HG02759 (cell line): Measurements from ENCODE around the gene UGT1A7.
"Not testable (repeated sequence)": the region's sequence is repeated elsewhere in the genome, so short reads cannot be mapped to it uniquely, and the experiment has no call there.

ENCODE experiments used
- ATAC-seq: cut with Tn5 transposase; IDR thresholded peaks from one replicate; pipeline ENCODE4 v1.9.1; 2021; ENCODE audit warnings: mild to moderate bottlenecking, moderate library complexity; ENCODE audit not compliant: unreplicated experiment

The UGT1A7 gene

DNA sequence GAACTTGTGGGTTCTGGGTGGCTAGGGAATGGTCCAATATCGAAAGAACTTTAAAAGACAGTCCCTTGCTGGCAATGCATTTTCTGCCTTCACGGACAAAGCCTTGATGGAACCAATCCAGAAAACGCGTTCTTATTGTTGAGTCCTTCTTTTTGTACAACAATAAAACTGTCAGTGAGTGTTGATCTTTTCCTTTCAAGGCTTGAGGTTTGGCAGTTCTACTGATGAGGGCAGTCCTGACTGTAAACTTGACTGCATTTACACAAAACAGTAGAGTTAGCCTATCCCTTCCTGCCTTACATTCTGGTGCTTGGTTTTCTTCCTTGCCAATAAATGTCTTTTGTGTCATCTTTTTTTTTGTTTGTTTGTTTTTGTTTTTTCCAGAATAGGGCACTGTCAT lies 2.5 kb upstream of the UGT1A7 start:
- ATAC-seq = no peak

- ATAC-seq = no peak
Measured at GRCh38 chr2:233680361-233681045, 1.2 kb upstream of the UGT1A7 start.

GRCh38 chr2:233684640-233685039 lies 2.9 kb downstream of the UGT1A7 start:
- no peak for ATAC-seq

- no peak for ATAC-seq
Measured at GRCh38 chr2:233686928-233687327, 5.2 kb downstream of the UGT1A7 start.

DNA sequence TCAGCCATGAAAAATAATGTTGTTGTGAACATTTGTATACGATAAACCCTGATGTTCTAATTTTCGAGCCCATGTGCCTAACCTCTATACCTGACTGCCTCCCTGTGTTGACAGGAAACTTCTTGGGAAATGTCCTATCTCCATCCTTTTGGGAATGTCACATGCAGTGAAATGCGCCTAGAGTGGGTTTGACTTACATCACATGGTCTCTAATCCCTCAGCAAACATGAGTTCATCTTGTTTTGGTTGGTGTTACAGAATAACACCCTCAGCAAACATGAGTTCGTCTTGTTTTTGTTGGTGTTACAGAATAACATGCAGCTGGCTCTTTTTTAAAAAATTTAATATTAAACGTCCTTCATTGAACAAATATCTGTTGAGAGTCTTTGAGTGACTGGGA lies 6.6 kb downstream of the UGT1A7 start:
- no peak for ATAC-seq

- ATAC-seq = no peak
Measured at GRCh38 chr2:233689031-233689430, 7.3 kb downstream of the UGT1A7 start.

GRCh38 chr2:233689501-233689900 lies 7.8 kb downstream of the UGT1A7 start:
- ATAC-seq = no peak

- no peak for ATAC-seq
Measured at GRCh38 chr2:233690444-233690843, 8.7 kb downstream of the UGT1A7 start.

GRCh38 chr2:233691443-233692433 lies 10.0 kb downstream of the UGT1A7 start:
- ATAC-seq = no peak

DNA sequence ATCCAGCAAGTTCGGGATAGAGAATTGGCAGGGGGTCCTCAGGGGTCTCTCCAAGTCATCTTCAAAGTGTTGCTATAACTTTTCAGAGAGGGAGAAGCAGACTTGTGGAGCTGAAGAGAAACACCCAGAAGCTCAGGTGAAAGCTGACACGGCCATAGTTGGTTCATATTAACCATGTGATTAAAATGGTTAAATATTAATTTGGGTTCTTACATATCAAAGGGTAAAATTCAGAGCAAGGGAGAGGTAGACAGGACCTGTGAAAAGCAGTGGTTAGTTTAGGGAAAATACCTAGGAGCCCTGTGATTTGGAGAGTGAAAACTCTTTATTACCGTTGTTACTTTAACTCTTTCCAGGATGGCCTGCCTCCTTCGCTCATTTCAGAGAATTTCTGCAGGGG lies 10.9 kb downstream of the UGT1A7 start, which contains the start of gene UGT1A6:
UGT1A6 (plus strand) TSS at position 243 of the 400 bp plus-strand sequence; CDS start at position 358, 115 bp downstream.
- no peak for ATAC-seq

DNA sequence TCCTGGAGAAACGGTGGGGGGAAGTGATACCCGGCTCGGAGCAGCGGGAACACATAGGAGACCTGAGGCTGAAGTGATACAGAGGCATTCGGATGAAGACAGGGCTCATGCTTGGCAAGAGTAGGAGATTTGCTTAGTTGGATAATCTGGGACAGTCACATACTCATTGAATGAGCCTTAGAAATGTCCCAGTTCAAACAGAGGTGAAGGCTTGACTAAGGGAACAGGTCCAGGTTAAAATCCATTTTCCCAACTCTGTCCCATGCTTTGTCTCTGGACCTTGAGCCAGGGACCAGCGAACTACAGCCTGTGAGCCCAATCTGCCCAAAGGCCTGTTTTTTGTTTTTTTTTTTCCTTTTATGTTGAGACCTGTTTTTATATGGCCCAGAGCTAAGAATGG lies 12.3 kb downstream of the UGT1A7 start:
- ATAC-seq = no peak

DNA sequence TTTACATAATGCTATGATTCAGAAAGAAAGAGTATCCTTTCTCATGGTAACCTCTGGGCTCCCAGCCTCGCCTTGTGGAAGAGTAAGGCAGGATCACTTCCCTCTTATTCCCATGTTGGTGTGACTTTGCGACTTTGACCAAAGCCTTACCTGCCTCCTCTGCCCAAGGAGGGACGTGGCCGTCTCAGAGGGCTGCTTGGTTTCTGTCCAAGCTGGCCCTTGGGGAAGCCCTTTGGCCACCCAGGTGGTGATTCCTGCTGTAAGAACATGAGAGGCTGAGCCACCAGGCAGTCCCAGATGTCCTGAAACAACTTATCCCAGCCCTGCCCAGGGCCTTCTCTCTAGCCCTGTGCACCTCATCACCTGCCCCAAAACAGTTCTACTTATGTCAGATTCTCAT lies 17.0 kb downstream of the UGT1A7 start:
- no peak for ATAC-seq

GRCh38 chr2:233699424-233700027 lies 17.8 kb downstream of the UGT1A7 start:
- ATAC-seq = no peak

- ATAC-seq = no peak
Measured at GRCh38 chr2:233700028-233700635, 18.4 kb downstream of the UGT1A7 start.

DNA sequence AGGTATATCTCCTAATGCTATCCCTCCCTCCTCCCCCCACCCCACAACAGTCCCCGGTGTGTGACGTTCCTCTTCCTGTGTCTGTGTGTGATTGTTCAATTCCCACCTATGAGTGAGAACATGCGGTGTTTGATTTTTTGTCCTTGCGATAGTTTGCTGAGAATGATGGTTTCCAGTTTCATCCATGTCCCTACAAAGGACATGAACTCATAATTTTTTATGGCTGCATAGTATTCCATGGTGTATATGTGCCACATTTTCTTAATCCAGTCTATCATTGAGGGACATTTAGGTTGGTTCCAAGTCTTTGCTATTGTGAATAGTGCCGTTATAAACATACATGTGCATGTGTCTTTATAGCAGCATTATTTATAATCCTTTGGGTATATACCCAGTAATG lies 19.1 kb downstream of the UGT1A7 start:
- not testable (repeated sequence) for ATAC-seq

- ATAC-seq = no peak
Measured at GRCh38 chr2:233702238-233702637, 20.5 kb downstream of the UGT1A7 start.

- ATAC-seq = no peak
Measured at GRCh38 chr2:233705911-233706506, 24.3 kb downstream of the UGT1A7 start.

- no peak for ATAC-seq
Measured at GRCh38 chr2:233706720-233707119, 25.0 kb downstream of the UGT1A7 start.

DNA sequence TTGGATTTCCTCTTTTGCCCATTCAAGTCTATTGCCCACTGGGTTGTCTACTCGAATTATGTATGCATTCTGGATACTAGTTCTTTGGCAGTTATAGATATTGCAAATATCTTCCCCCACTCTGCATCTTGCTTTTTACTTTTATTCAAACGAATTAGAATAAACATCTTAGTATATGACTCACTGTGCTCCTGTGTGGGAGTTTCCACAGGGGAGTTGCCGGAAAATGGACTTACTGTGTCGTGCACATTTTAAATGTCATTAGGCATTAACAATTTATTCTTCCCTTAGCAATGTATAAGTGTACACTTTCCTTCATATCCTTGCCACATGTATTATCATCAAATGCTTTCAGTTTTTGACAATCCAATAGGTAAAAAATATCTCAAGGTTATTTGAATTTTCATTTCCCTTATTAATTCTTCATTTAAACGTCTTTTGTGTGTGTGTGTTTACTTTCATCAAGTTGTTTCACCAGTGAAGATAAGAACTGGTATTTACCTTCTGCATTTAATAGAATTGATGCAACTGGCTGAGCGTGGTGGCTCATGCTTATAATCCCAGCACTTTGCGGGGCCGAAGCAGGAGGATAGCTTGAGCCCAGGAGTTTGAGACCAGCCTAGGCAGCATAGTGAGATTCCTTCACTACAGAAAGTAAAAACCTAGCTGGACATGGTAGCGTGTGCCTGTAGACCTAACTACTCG lies 26.4 kb downstream of the UGT1A7 start:
- ATAC-seq = no peak

DNA sequence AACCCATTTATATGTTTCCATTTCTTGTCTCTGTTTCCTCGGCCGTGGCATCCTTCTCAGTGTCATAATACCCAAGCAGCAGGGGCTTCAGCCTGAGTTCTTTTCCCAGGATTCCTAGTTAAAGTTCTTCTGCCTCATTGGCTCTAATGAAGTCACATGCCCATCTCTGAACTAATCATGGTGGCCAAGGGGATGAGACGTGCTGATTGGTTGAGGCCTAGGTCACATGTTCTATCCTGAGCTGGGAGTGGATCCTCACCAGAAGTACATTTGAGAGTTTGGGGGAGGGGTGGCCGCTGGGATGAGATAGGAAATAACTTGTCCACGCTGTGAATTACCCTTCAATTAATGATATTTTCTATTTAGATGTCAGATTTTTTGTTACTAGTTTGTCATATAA lies 27.2 kb downstream of the UGT1A7 start:
- no peak for ATAC-seq
